Adrenal gland (tissue), 12 donors: ENCODE results near the gene NFIB. TPM values are rescaled to one million over a fixed set of nuclear protein-coding genes. Genes with fewer than 3 reads are reported as not detected.

Experiments used
- DNase-seq, 7 donors: peaks; one replicate each; pipeline ENCODE4 v3.0.0-alpha.2; 2019 to 2020
- H3K27ac ChIP-seq, 5 donors: fragments of 200-600 bp; sonication (generic) in 4 of 5; 1 replicate in 3 of 5; 2 replicates in 2 of 5; pipeline versions ENCODE4 v1.5.1 to v1.8.0; 2016 to 2020; ENCODE audit warnings: mild to moderate bottlenecking in 1 of 5
- H3K27me3 ChIP-seq: fragments of 200-600 bp; 2 replicates; pipeline ENCODE4 v1.8.0; 2021
- H3K36me3 ChIP-seq, 2 donors: fragments of 200-600 bp; replicated peaks in 1 of 2; 1 replicate in 1 of 2; 2 replicates in 1 of 2; pipeline versions ENCODE4 v1.5.1 to v1.8.0; 2018 to 2022
- H3K4me1 ChIP-seq, 2 donors: fragments of 200-600 bp; replicated peaks in 1 of 2; 1 replicate in 1 of 2; 2 replicates in 1 of 2; pipeline versions ENCODE4 v1.5.1 to v1.8.0; 2018 to 2021
- H3K4me3 ChIP-seq, 4 donors: fragments of 200-600 bp; sonication (generic) in 3 of 4; one replicate each; pipeline ENCODE4 v1.5.1; 2016 to 2018
- H3K9me3 ChIP-seq, 3 donors: fragments of 200-600 bp; sonication (generic) in 1 of 3; replicated peaks in 1 of 3; 1 replicate in 2 of 3; 2 replicates in 1 of 3; pipeline versions ENCODE4 v1.5.1 to v1.8.0; 2016 to 2021
- POLR2A ChIP-seq, 2 donors: fragments of 450-650 bp; IDR thresholded peaks; one replicate each; pipeline ENCODE4 v1.6.1; 2017; ENCODE audit warnings: antibody characterized with exemption in 2 of 2, mild to moderate bottlenecking in 2 of 2, moderate library complexity in 1 of 2
- WGBS, 4 donors: extraction: QIAGEN DNeasy Blood & Tissue Kit in 2 of 4; methylation state at CpG; one replicate each; pipeline versions ENCODE4 v1.1.5 to v1.1.7; 2013 to 2017; 5-methylcytosine and 5-hydroxymethylcytosine counted together
- intact Hi-C, 2 donors: fragments of 100-400 bp; cut with DNase I; formaldehyde crosslinking; loops; one replicate each; pipeline versions ENCODE4 v1.14.1 to v1.15.0; 2022 to 2023
- polyA plus RNA-seq, 3 donors: library from polyadenylated mRNA; stranded (reverse); fragments of 200-250 nt in 2 of 3; fragments of 350-450 nt in 1 of 3; fragmentation: Illumina TruSeq in 1 of 3; extraction: RNeasy Lipid Tissue Mini Kit (QIAGEN cat#74804) in 1 of 3; gene quantifications; one replicate each; pipeline ENCODE4 v1.2.3, GENCODE V29; 2013 to 2014
- total RNA-seq, 9 donors: library from RNA; depleted of rRNA in 4 of 9; stranded (reverse); fragments of >200 nt in 4 of 9; fragments of 120-200 nt in 1 of 9; fragmentation: NEBNext Ultra II Directional in 1 of 9; extraction: Animal tissue kit (Norgen Biotek cat#: 25700) in 1 of 9; gene quantifications; one replicate each; pipeline versions ENCODE4 v1.1.0 to v1.2.4, GENCODE V29; 2013 to 2023
- TF ChIP-seq, protein P1 (sequence below), 6 experiments: fragments of 450-650 bp in 4 of 6; fragments of 200-600 bp in 2 of 6; sonication (generic) in 1 of 6; IDR thresholded peaks; 1 replicate in 5 of 6; 2 replicates in 1 of 6; pipeline versions ENCODE4 v1.5.1 to v1.8.0; 2016 to 2021; ENCODE audit warnings: antibody characterized with exemption in 6 of 6, mild to moderate bottlenecking in 2 of 6, moderate library complexity in 1 of 6
- donor health status: healthy with polysubstance abuse.
- donor health status: Bipolar disorder and iron deficiency.
- donor health status: DM: yes; HTN: yes; CAD: no.
- donor health status: DM: no; HTN: no; CAD: no.
- donor health status: DM: no; HTN: no; CAD: no.
- donor health status: DM: yes; HTN: yes; CAD: no.

NFIB gene
- total and polyA plus RNA-seq, 12 donors, result 10.9 to 84.1 (median 43.0) TPM

DNA sequence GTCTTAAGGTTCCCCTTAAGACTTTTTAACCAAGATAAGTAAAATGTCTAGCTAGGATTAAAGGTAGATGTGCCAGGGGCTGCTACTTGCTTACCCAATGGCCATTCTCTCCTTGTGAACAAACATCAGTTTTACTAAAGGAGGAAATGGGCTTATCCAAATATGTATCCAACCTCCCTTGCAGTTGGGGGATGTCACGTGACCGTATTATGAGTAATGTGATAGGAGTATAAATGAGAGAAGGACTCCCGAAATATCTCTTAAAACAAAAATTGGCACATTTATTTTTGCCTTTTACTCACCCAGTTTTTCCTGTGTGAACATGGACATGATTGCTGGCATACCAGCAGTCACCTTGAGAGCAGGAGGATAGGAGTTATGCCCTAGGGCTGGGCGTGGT lies 247.9 kb downstream of the NFIB start:
- 84 to 94% (median 86%) methylated on average over 4 of the region's 4 CpGs for WGBS, 4 donors
- H3K27me3 ChIP-seq, result no peaks in the 10 kb centered on the region
- no peak overlapping the region for H3K27ac ChIP-seq
- intact Hi-C loops, result no loop called here
- DNase-seq, result no peak
- no peaks in the 10 kb centered on the region for H3K36me3 ChIP-seq
- TF ChIP-seq, protein P1, sequence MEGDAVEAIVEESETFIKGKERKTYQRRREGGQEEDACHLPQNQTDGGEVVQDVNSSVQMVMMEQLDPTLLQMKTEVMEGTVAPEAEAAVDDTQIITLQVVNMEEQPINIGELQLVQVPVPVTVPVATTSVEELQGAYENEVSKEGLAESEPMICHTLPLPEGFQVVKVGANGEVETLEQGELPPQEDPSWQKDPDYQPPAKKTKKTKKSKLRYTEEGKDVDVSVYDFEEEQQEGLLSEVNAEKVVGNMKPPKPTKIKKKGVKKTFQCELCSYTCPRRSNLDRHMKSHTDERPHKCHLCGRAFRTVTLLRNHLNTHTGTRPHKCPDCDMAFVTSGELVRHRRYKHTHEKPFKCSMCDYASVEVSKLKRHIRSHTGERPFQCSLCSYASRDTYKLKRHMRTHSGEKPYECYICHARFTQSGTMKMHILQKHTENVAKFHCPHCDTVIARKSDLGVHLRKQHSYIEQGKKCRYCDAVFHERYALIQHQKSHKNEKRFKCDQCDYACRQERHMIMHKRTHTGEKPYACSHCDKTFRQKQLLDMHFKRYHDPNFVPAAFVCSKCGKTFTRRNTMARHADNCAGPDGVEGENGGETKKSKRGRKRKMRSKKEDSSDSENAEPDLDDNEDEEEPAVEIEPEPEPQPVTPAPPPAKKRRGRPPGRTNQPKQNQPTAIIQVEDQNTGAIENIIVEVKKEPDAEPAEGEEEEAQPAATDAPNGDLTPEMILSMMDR (IDR thresholded peaks at IDR 0.05), result no peak
- TF ChIP-seq POLR2A (IDR thresholded peaks at IDR 0.05), result no peak
- H3K4me3 ChIP-seq, result no peak overlapping the region
- no peaks in the 10 kb centered on the region for H3K4me1 ChIP-seq
- no peaks in the 10 kb centered on the region for H3K9me3 ChIP-seq

DNA sequence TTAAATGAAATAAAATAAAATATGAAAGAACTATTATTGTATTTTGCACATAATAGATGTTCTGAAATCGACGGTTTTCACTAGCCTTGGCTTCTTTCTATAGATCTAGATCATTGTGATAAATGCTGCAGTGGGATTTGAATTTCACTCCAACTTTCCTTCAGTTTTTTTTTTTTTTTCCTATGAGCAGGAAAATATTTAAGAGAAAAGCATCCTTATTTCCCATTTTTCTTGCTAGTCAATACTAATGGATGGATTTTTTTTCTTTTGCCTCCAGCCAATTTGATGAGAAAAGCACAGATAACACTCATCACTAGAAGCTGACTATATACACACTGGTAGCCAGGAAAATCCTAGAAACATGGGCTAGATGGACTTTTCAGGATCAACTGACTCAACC lies 249.0 kb downstream of the NFIB start:
- TF ChIP-seq, protein P1 (IDR thresholded peaks at IDR 0.05), result no peak
- no peak for TF ChIP-seq POLR2A (IDR thresholded peaks at IDR 0.05)
- intact Hi-C loops, result no loop called here
- Histone ChIP-seq H3K27me3 (no peaks in the 10 kb centered on the region), H3K9me3 (no peaks in the 10 kb centered on the region), H3K27ac (no peak overlapping the region), H3K36me3 (no peaks in the 10 kb centered on the region), H3K4me3 (no peak overlapping the region), H3K4me1 (no peaks in the 10 kb centered on the region)
- no peak for DNase-seq
- WGBS, 4 donors, result 82 to 90% (median 88%) methylated on average over 2 of the region's 2 CpGs

DNA sequence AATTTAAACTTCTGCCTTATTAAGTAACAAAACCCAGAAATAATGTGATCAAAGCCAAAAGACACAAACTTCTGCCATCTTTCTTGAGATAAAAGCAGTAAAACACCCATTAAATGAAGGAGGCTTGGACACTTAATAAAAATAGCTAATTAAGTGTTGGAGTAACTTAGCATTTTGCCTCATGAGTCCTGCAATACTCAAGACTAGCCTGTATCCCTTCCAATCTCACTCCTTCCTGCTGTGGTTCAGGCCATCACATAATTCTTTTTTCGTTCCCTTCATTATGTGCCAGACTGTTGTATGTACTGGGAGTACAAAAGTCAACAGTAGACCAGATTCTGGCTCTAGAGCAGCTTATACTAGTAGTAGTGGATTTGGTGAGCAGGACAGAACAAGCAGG lies 250.2 kb downstream of the NFIB start:
- DNase-seq, result no peak
- WGBS, 4 donors, result 63 to 86% (median 79%) methylated on average over 1 of the region's 1 CpG
- no peak overlapping the region for H3K27ac ChIP-seq

DNA sequence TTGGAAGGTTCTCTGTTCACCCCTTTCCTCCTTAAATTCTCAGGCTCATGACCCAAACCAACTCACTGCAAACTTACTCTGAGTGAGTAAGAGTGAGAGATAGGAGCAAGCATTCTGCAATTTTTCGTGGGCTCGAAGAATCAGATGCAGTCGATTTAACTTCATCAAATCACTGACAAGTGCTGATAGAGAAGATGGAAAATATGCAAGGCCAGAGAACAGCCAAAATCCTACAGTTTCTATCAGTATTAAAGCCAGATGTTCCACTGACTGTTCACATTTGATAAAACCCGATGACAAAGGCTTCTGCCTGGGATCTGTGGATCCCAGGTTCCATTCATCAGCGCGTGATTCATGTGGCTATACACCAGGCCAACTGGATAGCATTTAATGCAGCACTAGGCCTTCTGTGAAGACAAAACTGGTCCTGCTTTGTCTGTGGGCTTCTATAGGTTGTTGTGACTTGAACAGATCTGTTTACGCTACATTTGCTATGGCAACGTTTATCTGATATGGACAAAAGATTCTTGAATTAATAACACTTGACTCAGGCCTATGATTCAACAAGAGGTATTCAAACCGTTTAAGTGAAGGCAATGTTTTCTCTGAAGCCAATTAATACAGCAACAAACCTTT lies 251.2 kb downstream of the NFIB start:
- peaks cover 6 to 9% of the 10 kb centered on the region in 2 donors for H3K4me1 ChIP-seq
- no peak overlapping the region for H3K4me3 ChIP-seq
- no peaks in the 10 kb centered on the region for H3K27me3 ChIP-seq
- DNase-seq, result no peak
- intact Hi-C loops, result no loop called here
- no peak overlapping the region for H3K27ac ChIP-seq
- TF ChIP-seq, protein P1 (IDR thresholded peaks at IDR 0.05), result no peak
- TF ChIP-seq POLR2A (IDR thresholded peaks at IDR 0.05), result no peak
- no peaks in the 10 kb centered on the region for H3K9me3 ChIP-seq
- 76 to 80% (median 78%) methylated on average over 9 of the region's 9 CpGs for WGBS, 4 donors
- no peaks in the 10 kb centered on the region for H3K36me3 ChIP-seq

More for the DNA sequence above, 250.2 kb downstream of the NFIB start:
- no peak for TF ChIP-seq POLR2A (IDR thresholded peaks at IDR 0.05)
- TF ChIP-seq, protein P1 (IDR thresholded peaks at IDR 0.05), result no peak
- intact Hi-C loops, result no loop called here
- H3K27me3 ChIP-seq, result no peaks in the 10 kb centered on the region
- no peak overlapping the region for H3K4me3 ChIP-seq
- H3K4me1 ChIP-seq, result no peaks in the 10 kb centered on the region
- no peaks in the 10 kb centered on the region for H3K9me3 ChIP-seq
- no peaks in the 10 kb centered on the region for H3K36me3 ChIP-seq
